ENCODE measurements around the gene TENM4.
A peak's percentile ranks its signal among the peaks of the same experiment; 100 is the strongest.

The TENM4 gene

DNA sequence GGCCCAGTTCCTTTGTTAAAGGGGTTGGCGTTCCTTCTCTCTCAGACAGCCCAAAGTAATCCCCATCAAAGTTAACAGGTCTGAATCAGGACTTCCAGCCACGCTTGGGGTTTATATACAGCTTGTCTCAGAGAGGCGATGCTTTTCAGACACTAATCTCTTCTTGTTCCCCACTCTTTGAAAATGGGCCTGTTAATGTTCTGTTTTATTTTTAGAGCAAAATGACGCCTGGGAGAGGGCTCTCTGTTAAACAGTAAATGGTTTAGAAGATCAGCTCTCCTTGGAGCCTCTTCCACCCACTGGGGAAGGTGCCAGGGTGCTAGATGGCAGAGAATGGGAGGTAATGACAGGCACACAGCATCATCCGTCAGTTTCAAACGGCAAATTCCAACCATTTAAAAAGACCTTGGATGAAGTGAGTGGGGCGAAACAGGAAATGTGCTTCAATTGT, 630.2 kb downstream of the TENM4 start:
- no peak for DNase-seq (ENCODE audit: low spot score)

- no peak for DNase-seq (ENCODE audit: low spot score)
Measured at GRCh38 chr11:78809931-78810541, 630.8 kb downstream of the TENM4 start.

- no peak for DNase-seq (ENCODE audit: low spot score)
Measured at GRCh38 chr11:78808923-78809322, 631.9 kb downstream of the TENM4 start.

- DNase-seq (ENCODE audit: low spot score), result no peak
Measured at GRCh38 chr11:78807351-78807750, 633.5 kb downstream of the TENM4 start.

GRCh38 chr11:78806214-78807004, 634.4 kb downstream of the TENM4 start:
- no peak for DNase-seq (ENCODE audit: low spot score)

DNA sequence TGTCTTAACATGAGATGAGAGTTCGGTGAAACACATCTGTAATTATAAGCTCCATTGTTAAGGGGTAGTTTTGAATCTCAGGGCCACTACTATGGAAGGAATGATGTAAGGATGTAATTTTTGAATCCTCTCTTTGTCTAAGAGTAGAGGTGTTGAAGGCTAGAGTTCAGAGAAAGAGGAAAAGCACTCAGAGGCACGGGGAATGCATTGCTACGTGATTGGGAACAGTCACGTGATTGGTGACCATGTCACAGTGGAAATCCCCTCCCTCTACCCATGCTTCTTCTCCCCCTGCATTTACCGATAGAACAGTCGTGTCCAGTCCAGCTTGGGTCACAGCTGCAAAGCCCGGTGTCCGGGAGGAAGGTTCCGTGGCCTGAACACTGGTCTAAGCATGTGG, 635.8 kb downstream of the TENM4 start:
- DNase-seq (ENCODE audit: low spot score), result no peak

DNA sequence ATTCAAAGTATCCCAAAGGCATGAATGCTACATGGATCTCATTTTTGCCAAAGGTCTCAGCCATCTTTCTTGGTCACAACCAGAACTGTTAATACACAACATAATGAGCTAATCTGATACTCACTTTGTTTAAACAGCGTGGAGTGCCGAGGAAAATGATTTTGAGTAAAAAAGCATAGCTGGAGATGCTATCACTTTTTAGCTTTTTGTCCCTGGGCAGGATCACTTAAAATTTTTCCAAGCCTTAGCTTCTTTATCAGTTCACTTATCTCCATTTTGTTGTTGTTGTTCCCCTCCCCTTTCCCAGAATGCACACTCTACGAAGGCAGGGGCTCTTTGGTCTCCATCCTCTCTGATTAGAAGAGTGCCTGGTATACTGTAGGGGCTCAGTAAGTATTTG, 636.8 kb downstream of the TENM4 start:
- DNase-seq (ENCODE audit: low spot score), result no peak

DNA sequence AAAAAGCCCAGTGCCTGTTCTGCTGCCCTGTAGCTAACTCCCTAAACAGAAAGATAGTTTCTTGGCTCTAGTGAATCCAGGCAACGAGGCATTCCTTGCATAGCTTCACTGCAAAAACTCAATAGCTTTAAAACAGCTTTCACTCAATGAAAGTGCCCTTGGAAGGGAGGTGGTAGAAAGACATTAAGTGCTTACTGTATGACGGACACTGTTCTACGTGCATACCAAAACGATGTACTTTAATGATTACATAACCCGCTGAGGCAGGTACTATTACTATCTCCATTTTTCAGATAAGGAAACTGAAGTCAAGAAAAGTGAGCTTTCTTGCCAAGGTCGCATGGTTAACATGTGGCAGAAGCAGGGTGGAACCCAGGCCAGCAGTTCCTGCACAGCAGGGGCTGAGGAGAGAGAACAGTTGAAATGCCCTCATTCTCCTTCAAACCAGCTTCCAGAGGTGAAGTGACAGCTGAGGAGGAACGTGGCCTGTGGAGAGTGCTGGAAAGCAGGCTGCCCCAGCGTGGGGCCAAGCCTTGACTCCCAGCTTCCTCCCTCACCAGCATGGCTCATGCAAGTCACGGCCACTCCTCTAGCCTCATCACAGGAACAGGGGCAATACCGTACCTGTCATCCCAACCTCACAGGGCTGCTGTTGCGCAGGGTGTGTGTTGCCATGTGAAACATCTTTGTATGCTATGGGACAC, 638.6 kb downstream of the TENM4 start:
- peak; percentile 33 for DNase-seq (ENCODE audit: low spot score)

GRCh38 chr11:78801161-78801884, 639.5 kb downstream of the TENM4 start:
- no peak for DNase-seq (ENCODE audit: low spot score)

GRCh38 chr11:78800756-78801155, 640.1 kb downstream of the TENM4 start:
- DNase-seq (ENCODE audit: low spot score), result no peak

GRCh38 chr11:78800096-78800690, 640.6 kb downstream of the TENM4 start:
- no peak for DNase-seq (ENCODE audit: low spot score)

DNA sequence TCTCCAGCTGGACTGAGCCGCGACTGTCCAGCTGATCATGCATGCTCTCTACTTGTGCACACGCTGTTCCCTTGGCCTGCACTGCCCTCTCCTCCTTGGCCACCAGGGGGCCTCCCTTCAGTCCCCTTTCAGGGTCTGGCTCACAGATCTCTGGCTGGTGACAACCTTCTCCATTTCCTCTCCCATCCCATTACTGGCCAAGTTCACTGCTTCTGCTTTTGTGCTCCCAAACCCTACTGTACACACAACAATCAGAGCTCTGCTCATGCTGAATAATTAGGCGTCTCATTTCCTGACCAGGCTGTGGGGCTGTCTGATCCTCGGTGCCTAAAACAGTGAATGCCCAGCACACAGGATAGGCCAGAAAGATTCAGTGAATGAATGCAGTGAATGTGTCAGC, 642.2 kb downstream of the TENM4 start:
- peak; percentile 49 for DNase-seq (ENCODE audit: low spot score)

GRCh38 chr11:78797559-78797958, 643.3 kb downstream of the TENM4 start:
- no peak for DNase-seq (ENCODE audit: low spot score)

GRCh38 chr11:78796956-78797355, 643.9 kb downstream of the TENM4 start:
- DNase-seq (ENCODE audit: low spot score), result no peak

DNA sequence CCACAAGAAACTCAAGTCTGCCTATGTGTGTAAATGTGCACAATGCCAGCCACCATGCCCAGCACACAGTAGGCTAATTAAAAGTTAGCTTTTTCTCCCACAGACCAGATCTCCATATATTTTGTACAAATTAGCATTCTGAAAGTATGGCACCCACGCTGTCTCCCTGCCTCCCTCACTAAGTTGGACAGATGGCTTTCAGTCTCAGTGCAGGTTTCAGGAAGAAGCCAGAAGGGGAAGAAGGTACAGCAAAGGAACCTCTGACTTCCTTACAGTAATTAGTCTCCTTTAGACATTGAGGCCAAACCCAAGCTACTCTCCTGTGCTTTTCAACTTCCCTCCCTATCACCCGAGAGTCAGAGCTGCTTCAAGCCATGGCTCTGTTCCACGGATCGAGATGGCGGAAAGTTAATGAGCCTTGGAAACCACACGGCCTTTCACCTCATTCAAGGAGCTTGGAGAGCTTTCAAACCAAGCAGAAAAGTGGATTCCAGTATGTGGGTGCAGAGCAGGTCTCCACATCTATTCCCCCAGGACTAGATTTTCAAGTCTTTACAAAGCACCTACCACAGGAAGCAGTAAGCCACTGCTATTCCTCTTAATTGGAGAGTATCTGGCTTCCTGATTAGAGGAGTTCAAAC, 645.1 kb downstream of the TENM4 start:
- no peak for DNase-seq (ENCODE audit: low spot score)

DNA sequence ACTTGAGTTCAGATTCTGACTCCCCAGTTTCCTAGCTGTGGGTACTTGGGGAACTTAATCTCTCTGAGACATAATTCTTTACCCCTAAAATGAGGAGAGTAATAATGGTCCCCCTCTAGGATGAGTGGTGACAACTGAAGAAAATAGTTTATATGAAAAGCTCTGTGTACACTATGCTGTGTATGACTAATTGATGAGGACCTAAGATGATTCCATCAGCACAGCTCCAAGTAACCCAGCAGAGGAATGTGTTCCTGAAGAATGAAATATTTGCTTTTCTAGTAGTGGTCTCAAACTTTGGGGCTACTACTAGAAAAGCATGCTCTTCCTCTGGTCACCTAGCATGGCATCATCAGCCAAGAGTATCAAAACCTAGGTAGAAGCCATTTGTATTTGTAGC, 648.9 kb downstream of the TENM4 start:
- no peak for DNase-seq (ENCODE audit: low spot score)

DNA sequence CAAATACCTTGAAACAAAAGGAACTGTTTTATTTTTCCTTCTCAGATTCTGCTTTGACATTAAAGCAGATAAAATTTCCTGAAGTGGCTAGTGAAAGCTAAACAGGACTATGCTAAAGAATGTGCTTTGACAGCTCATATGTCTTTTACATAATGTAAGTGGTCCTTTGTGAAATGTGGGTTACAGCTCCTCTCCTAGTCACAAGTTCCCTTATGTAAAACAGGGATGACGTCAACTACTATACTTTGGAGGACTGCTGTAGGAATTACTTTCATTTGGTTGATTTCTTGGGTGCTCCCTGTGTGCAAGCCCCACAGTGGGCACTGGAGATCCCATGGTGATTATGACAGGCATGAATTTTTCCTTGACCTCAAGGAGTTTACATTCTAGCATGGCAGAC, 649.6 kb downstream of the TENM4 start:
- no peak for DNase-seq (ENCODE audit: low spot score)

GRCh38 chr11:78790784-78791183, 650.0 kb downstream of the TENM4 start:
- DNase-seq (ENCODE audit: low spot score), result no peak

DNA sequence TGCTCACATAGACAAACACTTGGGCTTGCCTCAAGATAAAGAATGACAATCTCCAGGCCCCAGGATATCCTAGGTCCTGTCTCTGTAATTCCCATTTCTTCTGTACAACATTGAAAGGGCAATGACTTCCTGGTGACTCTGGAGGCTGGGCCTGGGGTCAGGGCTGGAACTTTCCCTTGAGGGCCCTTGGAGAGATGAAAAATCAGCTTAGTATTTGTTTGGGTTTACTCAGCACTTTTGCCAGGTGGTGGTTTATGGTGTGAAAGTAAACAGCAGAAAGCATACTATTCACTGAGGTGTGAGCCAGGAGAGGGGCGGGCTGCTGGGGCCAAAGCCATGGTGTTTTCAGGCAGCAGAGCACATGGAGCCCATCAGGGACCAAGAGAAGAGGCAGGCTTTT, 651.5 kb downstream of the TENM4 start:
- DNase-seq (ENCODE audit: low spot score), result no peak

DNA sequence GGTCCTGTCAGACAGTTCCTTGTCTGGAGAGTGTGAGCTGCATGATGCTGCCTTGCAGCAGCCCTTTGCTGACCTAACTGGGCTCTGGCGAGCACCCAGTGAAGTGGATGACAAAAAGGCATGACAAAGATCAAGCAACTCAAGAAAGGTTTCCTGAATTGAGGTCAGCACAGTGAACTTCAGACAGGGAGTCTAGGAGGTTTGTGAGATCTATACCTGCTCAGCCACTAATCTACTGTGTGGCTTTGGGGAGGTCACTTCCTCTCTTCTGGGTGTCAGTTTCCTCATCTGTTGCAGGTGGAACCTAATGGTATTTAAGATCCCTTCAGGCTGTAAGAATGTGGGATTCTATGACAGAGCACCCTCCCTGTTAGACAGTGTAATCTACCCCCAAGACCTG, 652.3 kb downstream of the TENM4 start:
- no peak for DNase-seq (ENCODE audit: low spot score)

DNA sequence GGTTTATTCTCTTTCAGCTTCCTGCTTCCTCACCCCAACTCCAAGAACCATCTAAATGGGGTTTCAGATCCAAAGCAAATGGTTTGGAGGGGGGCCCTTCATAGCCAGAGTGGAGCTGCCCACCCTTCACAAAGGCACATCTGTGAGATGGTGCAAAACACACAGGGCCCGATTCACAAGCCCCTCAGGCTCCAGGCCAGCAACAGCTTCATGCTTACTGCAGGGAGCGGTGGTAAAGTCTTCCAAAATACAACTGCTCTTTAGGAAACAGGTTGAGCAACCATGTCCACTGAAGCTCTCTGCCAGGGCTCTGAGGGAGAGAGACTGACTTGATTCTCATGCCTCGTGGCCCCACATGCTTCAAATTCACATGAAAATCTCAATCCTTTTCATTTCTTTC, 653.1 kb downstream of the TENM4 start:
- DNase-seq (ENCODE audit: low spot score), result no peak

DNA sequence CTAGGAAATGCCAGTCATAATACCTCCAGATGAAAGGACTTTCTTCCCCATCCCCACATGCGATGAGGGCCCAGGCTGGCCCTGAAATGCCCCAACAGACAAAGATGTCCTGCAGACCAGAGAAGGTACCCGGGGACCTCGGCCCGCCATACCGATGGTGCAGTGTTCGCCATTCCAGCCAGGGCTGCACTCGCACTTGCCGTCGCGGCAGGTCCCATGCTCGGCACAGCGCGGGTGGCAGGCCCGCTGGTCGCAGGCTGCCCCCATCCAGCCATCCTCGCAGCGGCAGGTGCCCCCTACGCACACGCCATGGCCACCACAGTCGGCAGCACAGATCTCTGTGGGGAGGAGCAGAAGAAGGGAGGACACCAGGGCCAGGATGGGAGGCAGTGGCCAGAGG, 654.1 kb downstream of the TENM4 start:
- no peak for DNase-seq (ENCODE audit: low spot score)
